ENCODE measurements around the gene MOGAT2.

MOGAT2 gene

GRCh38 chr11:75779960-75780359, 62.3 kb downstream of the MOGAT2 start:
- no peak for DNase-seq (ENCODE audit: low read depth in 1 of 2, low spot score in 1 of 2)

GRCh38 chr11:75780888-75781287, 63.2 kb downstream of the MOGAT2 start:
- DNase-seq (ENCODE audit: low read depth in 1 of 2, low spot score in 1 of 2), result no peak

DNA sequence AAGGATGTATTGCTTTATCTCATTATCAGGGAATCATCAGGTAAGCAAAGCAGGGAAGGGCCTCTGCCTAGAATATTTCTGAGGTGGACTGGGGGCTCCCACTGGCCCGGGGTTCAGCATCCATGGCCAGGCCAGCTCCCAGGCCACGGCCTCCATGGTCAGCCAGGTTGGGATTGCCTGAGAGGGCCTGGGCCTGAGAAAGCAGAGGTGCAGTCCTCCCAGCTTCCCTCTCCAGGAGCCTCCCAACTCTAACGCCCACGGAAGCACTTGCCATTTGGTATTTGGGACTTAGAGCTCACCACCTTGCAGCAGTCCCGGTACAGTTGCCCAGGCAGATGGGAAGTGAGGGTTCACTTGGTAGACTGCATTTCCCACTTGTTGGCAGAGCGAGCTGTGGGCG, 63.7 kb downstream of the MOGAT2 start:
- DNase-seq (ENCODE audit: low read depth in 1 of 2, low spot score in 1 of 2), result no peak

- DNase-seq (ENCODE audit: low read depth in 1 of 2, low spot score in 1 of 2), result no peak
Observed at GRCh38 chr11:75781831-75782230, 64.2 kb downstream of the MOGAT2 start.
